Erythroblast (primary cell): ENCODE measurements around the gene FXYD5.

Source experiments
- DNase-seq, 2 experiments: peaks; one replicate each; lab custom pipeline; 2025; lab: John Stamatoyannopoulos, UW
- GATA1 ChIP-seq: IDR thresholded peaks from 2 replicates; pipeline ENCODE4 v1.6.1; 2011; ENCODE audit warnings: low read depth, mild to moderate bottlenecking, control low read depth, low read length, moderate library complexity
- POLR2A ChIP-seq: IDR thresholded peaks from 2 replicates; pipeline ENCODE4 v1.6.1; 2011; ENCODE audit warnings: mild to moderate bottlenecking, low read length

The FXYD5 gene

GRCh38 chr19:35115177-35115951 is 39.2 kb upstream of the FXYD5 start, which contains the start of gene FXYD3:
Gene FXYD3, plus strand, starts transcription at chr19:35115823. Its CDS starts 3,554 bp downstream, at chr19:35119377.
- no peak for TF ChIP-seq POLR2A
- no peak for TF ChIP-seq GATA1
- DNase-seq = no peak

- no peak for TF ChIP-seq GATA1
- no peak for TF ChIP-seq POLR2A
- DNase-seq = no peak
These were observed 38.3 kb upstream of the FXYD5 start for GRCh38 chr19:35116072-35116801.

- TF ChIP-seq GATA1 (no peak), POLR2A (no peak)
- no peak for DNase-seq
These were observed 37.4 kb upstream of the FXYD5 start for GRCh38 chr19:35117116-35117515.

- DNase-seq = no peak
- no peak for TF ChIP-seq GATA1
- no peak for TF ChIP-seq POLR2A
These were observed 36.7 kb upstream of the FXYD5 start for GRCh38 chr19:35117799-35118198.

GRCh38 chr19:35118268-35119020 is 36.1 kb upstream of the FXYD5 start:
- DNase-seq = no peak
- no peak for TF ChIP-seq GATA1

GRCh38 chr19:35119091-35119490 is 35.4 kb upstream of the FXYD5 start:
- TF ChIP-seq GATA1 (no peak), POLR2A (no peak)

GRCh38 chr19:35119578-35120155 is 34.9 kb upstream of the FXYD5 start:
- TF ChIP-seq GATA1 (no peak), POLR2A (no peak)
- DNase-seq = no peak

More at GRCh38 chr19:35119091-35119490, 35.4 kb upstream of the FXYD5 start:
- DNase-seq = no peak

- TF ChIP-seq GATA1 = no peak
- TF ChIP-seq POLR2A = no peak
- no peak for DNase-seq
These were observed 34.0 kb upstream of the FXYD5 start for GRCh38 chr19:35120492-35120891.

GRCh38 chr19:35120898-35121297 is 33.6 kb upstream of the FXYD5 start:
- TF ChIP-seq GATA1 = no peak
- no peak for TF ChIP-seq POLR2A
- DNase-seq = no peak

GRCh38 chr19:35122687-35123551 is 31.6 kb upstream of the FXYD5 start:
- TF ChIP-seq POLR2A (no peak), GATA1 (no peak)
- DNase-seq = no peak

- no peak for DNase-seq
- TF ChIP-seq GATA1 = no peak
- no peak for TF ChIP-seq POLR2A
These were observed 31.0 kb upstream of the FXYD5 start for GRCh38 chr19:35123573-35123972.
